ENCODE measurements around the gene RBM26.

DNA sequence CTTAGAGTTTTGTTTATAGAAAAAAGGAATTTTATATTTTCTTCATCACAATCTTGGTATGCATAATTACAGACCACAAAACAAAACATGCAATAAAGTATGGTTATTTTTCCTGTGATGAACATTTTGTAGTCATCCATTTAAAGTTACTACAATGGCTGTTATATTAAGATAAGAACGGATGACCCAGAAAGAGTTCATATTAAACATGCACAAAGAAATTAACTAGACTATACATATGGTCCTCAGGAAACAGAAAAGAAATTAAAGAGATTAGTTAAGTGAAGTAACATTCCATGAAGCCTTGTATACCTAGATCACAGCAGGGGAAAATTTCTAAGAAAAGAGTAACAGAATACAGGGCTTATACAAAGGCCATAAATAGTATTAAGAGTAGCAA, 36.8 kb downstream of the RBM26 start:
- TF ChIP-seq EZH2 (IDR thresholded peaks at IDR 0.05; ENCODE audit: insufficient read depth, poor library complexity, severe bottlenecking) (no peak), EZH2phosphoT487 (IDR thresholded peaks at IDR 0.05; ENCODE audit: insufficient read depth, low read depth) (no peak)
